CD14-positive monocyte (primary cell): ENCODE results near the gene SLC6A6. TPM values are rescaled to one million over a fixed set of nuclear protein-coding genes. Genes with fewer than 3 reads are reported as not detected.

Experiments used
- DNase-seq, 3 donors: peaks; one replicate each; pipeline ENCODE4 v3.0.0-alpha.2; 2011 to 2022
- H2AFZ ChIP-seq: 2 replicates; pipeline ENCODE4 v1.6.0; 2012; ENCODE audit warnings: mild to moderate bottlenecking, low read depth, low read length, inconsistent platforms; ENCODE audit not compliant: insufficient read depth, poor library complexity, severe bottlenecking
- H3K27ac ChIP-seq, 2 donors: 1 replicate in 1 of 2; 2 replicates in 1 of 2; pipeline ENCODE4 v1.5.1; 2012 to 2013; ENCODE audit warnings: low read length in 2 of 2, control low read depth in 1 of 2, inconsistent platforms in 1 of 2, low read depth in 1 of 2, mild to moderate bottlenecking in 1 of 2
- H3K27me3 ChIP-seq, 2 donors: one replicate each; pipeline versions ENCODE4 v1.6.0 to v1.6.1; 2011 to 2013; ENCODE audit warnings: low read length in 2 of 2; ENCODE audit not compliant: control insufficient read depth in 2 of 2, insufficient read depth in 2 of 2
- H3K36me3 ChIP-seq, 2 donors: replicated peaks in 1 of 2; 1 replicate in 1 of 2; 2 replicates in 1 of 2; pipeline versions ENCODE4 v1.5.1 to v1.6.1; 2012 to 2013; ENCODE audit warnings: low read length in 2 of 2, control low read depth in 1 of 2, inconsistent platforms in 1 of 2, mild to moderate bottlenecking in 1 of 2; ENCODE audit not compliant: insufficient read depth in 2 of 2, control insufficient read depth in 1 of 2
- H3K4me1 ChIP-seq, 2 donors: 1 replicate in 1 of 2; 2 replicates in 1 of 2; pipeline versions ENCODE4 v1.5.1 to v1.6.1; 2012 to 2013; ENCODE audit warnings: low read length in 2 of 2, control low read depth in 1 of 2, inconsistent platforms in 1 of 2, mild to moderate bottlenecking in 1 of 2, moderate library complexity in 1 of 2; ENCODE audit not compliant: insufficient read depth in 2 of 2, control insufficient read depth in 1 of 2
- H3K4me2 ChIP-seq: replicated peaks from 2 replicates; pipeline ENCODE3; 2012; ENCODE audit warnings: low read length, moderate library complexity, mild to moderate bottlenecking; ENCODE audit not compliant: poor library complexity, severe bottlenecking; ENCODE audit errors: extremely low read depth
- H3K4me3 ChIP-seq, 3 experiments: fragments of 200-600 bp in 1 of 3; sonication (generic) in 1 of 3; replicated peaks in 1 of 3; 1 replicate in 2 of 3; 2 replicates in 1 of 3; pipeline ENCODE4 v1.5.1; 2011 to 2013; ENCODE audit warnings: low read length in 3 of 3, mild to moderate bottlenecking in 3 of 3, control low read depth in 2 of 3, low read depth in 2 of 3, inconsistent platforms in 1 of 3, moderate library complexity in 1 of 3
- H3K79me2 ChIP-seq: 2 replicates; pipeline ENCODE4 v1.6.0; 2012; ENCODE audit warnings: mild to moderate bottlenecking, control low read depth, inconsistent platforms, low read length, moderate library complexity; ENCODE audit not compliant: insufficient read depth
- H3K9ac ChIP-seq: 2 replicates; pipeline ENCODE4 v1.6.0; 2017; ENCODE audit warnings: low read length, mild to moderate bottlenecking; ENCODE audit not compliant: insufficient read depth, poor library complexity, severe bottlenecking
- H3K9me3 ChIP-seq, 2 donors: replicated peaks in 1 of 2; 1 replicate in 1 of 2; 2 replicates in 1 of 2; pipeline versions ENCODE4 v1.5.1 to v1.6.1; 2012 to 2013; ENCODE audit warnings: low read length in 2 of 2, control low read depth in 1 of 2; ENCODE audit not compliant: control insufficient read depth in 1 of 2, insufficient read depth in 1 of 2
- H4K20me1 ChIP-seq: 2 replicates; pipeline ENCODE4 v1.6.0; 2012; ENCODE audit warnings: mild to moderate bottlenecking, low read length, control low read depth, moderate library complexity; ENCODE audit not compliant: insufficient read depth
- H3K27ac Mint-ChIP-seq, 7 donors: one replicate each; pipeline ENCODE4 v1.8.0; 2020; ENCODE audit warnings: mild to moderate bottlenecking in 7 of 7, mixed read lengths in 7 of 7, moderate library complexity in 6 of 7, inconsistent platforms in 2 of 7
- H3K27me3 Mint-ChIP-seq, 3 donors: one replicate each; pipeline ENCODE4 v1.8.0; 2021 to 2022; ENCODE audit warnings: low read depth in 3 of 3, mild to moderate bottlenecking in 3 of 3, mixed read lengths in 3 of 3, moderate library complexity in 3 of 3, inconsistent platforms in 1 of 3
- H3K36me3 Mint-ChIP-seq, 2 donors: one replicate each; pipeline ENCODE4 v1.8.0; 2020; ENCODE audit warnings: mixed read lengths in 2 of 2, inconsistent platforms in 1 of 2, mild to moderate bottlenecking in 1 of 2
- H3K4me1 Mint-ChIP-seq: one replicate; pipeline ENCODE4 v1.8.0; 2020; ENCODE audit warnings: mild to moderate bottlenecking, mixed read lengths
- H3K4me3 Mint-ChIP-seq, 2 donors: one replicate each; pipeline ENCODE4 v1.8.0; 2020; ENCODE audit warnings: mild to moderate bottlenecking in 2 of 2, mixed read lengths in 2 of 2, moderate library complexity in 1 of 2
- H3K9me3 Mint-ChIP-seq, 7 donors: one replicate each; pipeline ENCODE4 v1.8.0; 2020 to 2022; ENCODE audit warnings: mixed read lengths in 7 of 7, mild to moderate bottlenecking in 6 of 7, moderate library complexity in 6 of 7, inconsistent platforms in 2 of 7
- WGBS: methylation state at CpG from one replicate; pipeline ENCODE4 v1.1.5; 2013; ENCODE audit warnings: missing lambda C conversion rate; ENCODE audit not compliant: insufficient coverage; 5-methylcytosine and 5-hydroxymethylcytosine counted together
- intact Hi-C, 2 donors: fragments of 100-400 bp; cut with micrococcal nuclease; formaldehyde crosslinking; loops; one replicate each; pipeline versions ENCODE4 v1.15.0 to v1.15.1; 2023
- polyA plus RNA-seq, 3 donors: library from polyadenylated mRNA; depleted of rRNA in 1 of 3; unstranded in 2 of 3; stranded (reverse) in 1 of 3; fragments of 300-500 nt in 2 of 3; fragments of >200 nt in 1 of 3; fragmentation: Illumina TruSeq in 2 of 3; gene quantifications; 1 replicate in 2 of 3; 2 replicates in 1 of 3; pipeline ENCODE4 v1.2.3, GENCODE V29; 2012 to 2021
- TF ChIP-seq, protein P1 (sequence below): fragments of 200-600 bp; IDR thresholded peaks from one replicate; pipeline ENCODE4 v1.8.0; 2022; ENCODE audit warnings: antibody characterized with exemption, mild to moderate bottlenecking

SLC6A6 gene
- polyA plus RNA-seq, 3 donors = 18.4 to 136 (median 24.5) TPM

DNA sequence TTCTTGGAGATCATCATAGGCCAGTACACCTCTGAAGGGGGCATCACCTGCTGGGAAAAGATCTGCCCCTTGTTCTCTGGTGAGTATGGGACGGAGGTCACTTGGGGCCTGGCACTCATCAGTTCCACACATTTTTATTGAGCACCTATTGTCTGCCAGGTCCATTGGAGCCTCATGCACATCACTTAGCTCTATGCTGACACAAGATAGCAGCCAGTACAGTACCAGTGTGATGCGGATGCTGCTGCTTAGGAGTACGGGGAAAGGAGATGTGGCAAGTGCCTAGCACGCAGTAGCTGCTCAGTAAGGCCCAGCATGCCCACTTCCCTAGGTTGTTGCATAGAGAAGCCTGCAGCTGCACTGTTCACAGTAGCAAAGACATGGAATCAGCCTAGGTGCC lies 43.4 kb downstream of the SLC6A6 start:
- Mint-ChIP-seq H3K9me3 (peaks cover 0 to 4% (median 0%) of the 10 kb centered on the region in 7 donors), H3K27me3 (no peaks in the 10 kb centered on the region), H3K36me3 (peaks cover 80 to 88% of the 10 kb centered on the region in 2 donors), H3K27ac (peak overlapping the region in 4 of 7 donors; percentile 4 to 66 (median 15)), H3K4me3 (no peak overlapping the region), H3K4me1 (peaks cover 18% of the 10 kb centered on the region)
- 100% methylated on average over 4 of the region's 4 CpGs for WGBS
- H3K36me3 ChIP-seq = peaks cover 74 to 78% of the 10 kb centered on the region in 2 donors
- H3K27me3 ChIP-seq = no peaks in the 10 kb centered on the region
- H3K4me2 ChIP-seq = no peak overlapping the region
- peaks cover 39% of the 10 kb centered on the region for H3K79me2 ChIP-seq
- TF ChIP-seq, protein P1, sequence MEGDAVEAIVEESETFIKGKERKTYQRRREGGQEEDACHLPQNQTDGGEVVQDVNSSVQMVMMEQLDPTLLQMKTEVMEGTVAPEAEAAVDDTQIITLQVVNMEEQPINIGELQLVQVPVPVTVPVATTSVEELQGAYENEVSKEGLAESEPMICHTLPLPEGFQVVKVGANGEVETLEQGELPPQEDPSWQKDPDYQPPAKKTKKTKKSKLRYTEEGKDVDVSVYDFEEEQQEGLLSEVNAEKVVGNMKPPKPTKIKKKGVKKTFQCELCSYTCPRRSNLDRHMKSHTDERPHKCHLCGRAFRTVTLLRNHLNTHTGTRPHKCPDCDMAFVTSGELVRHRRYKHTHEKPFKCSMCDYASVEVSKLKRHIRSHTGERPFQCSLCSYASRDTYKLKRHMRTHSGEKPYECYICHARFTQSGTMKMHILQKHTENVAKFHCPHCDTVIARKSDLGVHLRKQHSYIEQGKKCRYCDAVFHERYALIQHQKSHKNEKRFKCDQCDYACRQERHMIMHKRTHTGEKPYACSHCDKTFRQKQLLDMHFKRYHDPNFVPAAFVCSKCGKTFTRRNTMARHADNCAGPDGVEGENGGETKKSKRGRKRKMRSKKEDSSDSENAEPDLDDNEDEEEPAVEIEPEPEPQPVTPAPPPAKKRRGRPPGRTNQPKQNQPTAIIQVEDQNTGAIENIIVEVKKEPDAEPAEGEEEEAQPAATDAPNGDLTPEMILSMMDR = no peak
- H3K9me3 ChIP-seq = no peaks in the 10 kb centered on the region
- H3K4me1 ChIP-seq = peaks cover 12 to 18% of the 10 kb centered on the region in 2 donors
- no peak for DNase-seq
- H2AFZ ChIP-seq = no peak overlapping the region
- H4K20me1 ChIP-seq = peaks cover 98% of the 10 kb centered on the region
- H3K27ac ChIP-seq = no peak overlapping the region
- intact Hi-C loops = no loop called here
- no peak overlapping the region for H3K9ac ChIP-seq
- H3K4me3 ChIP-seq = no peak overlapping the region

DNA sequence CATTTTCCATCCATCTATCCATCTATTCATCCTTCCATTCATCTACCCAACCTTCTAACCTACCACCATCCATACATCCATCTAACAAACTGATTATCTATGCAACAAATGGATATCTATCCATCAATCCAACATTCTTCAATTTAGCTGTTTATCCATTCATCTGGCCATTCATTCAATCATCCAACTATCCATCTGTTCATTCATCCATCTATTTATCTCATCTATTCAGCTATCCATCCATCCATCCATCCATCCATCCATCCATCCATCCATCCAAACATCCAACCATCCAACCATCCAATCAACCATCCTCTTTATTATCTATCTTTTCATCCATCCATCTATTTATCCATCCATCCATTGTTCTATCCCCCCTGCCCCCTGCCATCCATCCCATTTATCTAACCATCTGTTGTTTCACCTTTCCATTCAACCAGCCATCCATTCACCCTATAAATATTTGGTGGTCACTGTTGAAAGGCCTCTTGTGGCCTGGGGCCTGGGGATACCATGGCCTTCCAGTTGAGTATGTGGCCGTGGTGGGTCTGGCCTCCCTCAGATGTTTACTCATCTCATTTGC lies 44.7 kb downstream of the SLC6A6 start:
- Histone ChIP-seq H3K9me3 (no peaks in the 10 kb centered on the region), H3K4me1 (peaks cover 0 to 4% of the 10 kb centered on the region in 2 donors), H3K27me3 (no peaks in the 10 kb centered on the region), H3K27ac (no peak overlapping the region), H3K9ac (no peak overlapping the region), H3K79me2 (peaks cover 26% of the 10 kb centered on the region), H3K4me3 (no peak overlapping the region), H3K36me3 (peaks cover 87 to 91% of the 10 kb centered on the region in 2 donors), H3K4me2 (no peak overlapping the region), H4K20me1 (peaks cover 99% of the 10 kb centered on the region), H2AFZ (no peak overlapping the region)
- peaks cover 90 to 91% of the 10 kb centered on the region in 2 donors for H3K36me3 Mint-ChIP-seq
- DNase-seq = no peak
- WGBS = 100% methylated on average over 1 of the region's 1 CpG
- H3K27ac Mint-ChIP-seq = peak overlapping the region in 1 of 7 donors; percentile 21
- H3K9me3 Mint-ChIP-seq = peaks cover 0 to 4% (median 0%) of the 10 kb centered on the region in 7 donors
- no peaks in the 10 kb centered on the region for H3K27me3 Mint-ChIP-seq
- intact Hi-C loops = no loop called here
- TF ChIP-seq, protein P1 = no peak
- H3K4me3 Mint-ChIP-seq = no peak overlapping the region
- peaks cover 6% of the 10 kb centered on the region for H3K4me1 Mint-ChIP-seq
